Loucy (cell line): Measurements from ENCODE around the gene CPT1C.

Experiments
- H2AFZ ChIP-seq: fragments of 200-600 bp; sonication (generic); 2 replicates; pipeline ENCODE4 v1.6.0; 2016; ENCODE audit warnings: antibody characterized with exemption, mild to moderate bottlenecking, low read length, moderate library complexity
- H3F3A ChIP-seq: fragments of 200-600 bp; 2 replicates; pipeline ENCODE4 v1.6.0; 2016; ENCODE audit warnings: antibody characterized with exemption, low read depth, mild to moderate bottlenecking
- H3K27me3 ChIP-seq: fragments of 200-600 bp; sonication (generic); 2 replicates; pipeline ENCODE4 v1.6.1; 2014; ENCODE audit warnings: low read length, mild to moderate bottlenecking; ENCODE audit not compliant: insufficient read depth, poor library complexity, severe bottlenecking
- H3K36me3 ChIP-seq: fragments of 200-600 bp; sonication (generic); 2 replicates; pipeline ENCODE4 v1.6.1; 2016; ENCODE audit warnings: low read length; ENCODE audit not compliant: insufficient read depth
- H3K4me1 ChIP-seq: fragments of 200-600 bp; sonication (generic); 2 replicates; pipeline ENCODE4 v1.5.1; 2014; ENCODE audit warnings: low read length, mild to moderate bottlenecking; ENCODE audit not compliant: insufficient read depth, poor library complexity, severe bottlenecking
- H3K4me2 ChIP-seq: fragments of 200-600 bp; sonication (generic); 2 replicates; pipeline ENCODE4 v1.6.0; 2014; ENCODE audit warnings: antibody characterized with exemption, low read length, low read depth, mild to moderate bottlenecking; ENCODE audit not compliant: poor library complexity, severe bottlenecking
- H3K4me3 ChIP-seq: fragments of 200-600 bp; sonication (generic); 2 replicates; pipeline ENCODE4 v1.5.1; 2014; ENCODE audit warnings: low read length, mild to moderate bottlenecking, mixed read lengths; ENCODE audit not compliant: poor library complexity, severe bottlenecking
- H3K79me2 ChIP-seq: fragments of 200-600 bp; sonication (generic); 2 replicates; pipeline ENCODE4 v1.6.1; 2014; ENCODE audit warnings: low read length; ENCODE audit not compliant: insufficient read depth
- H3K9ac ChIP-seq: fragments of 200-600 bp; sonication (generic); 2 replicates; pipeline ENCODE4 v1.6.0; 2014; ENCODE audit warnings: mild to moderate bottlenecking, low read depth, low read length, moderate library complexity; ENCODE audit not compliant: poor library complexity, severe bottlenecking
- H3K9me2 ChIP-seq: fragments of 200-600 bp; sonication (generic); replicated peaks from 2 replicates; pipeline ENCODE4 v1.6.1; 2016; ENCODE audit warnings: low read depth, low read length, mixed read lengths
- H3K9me3 ChIP-seq: fragments of 200-600 bp; sonication (generic); 2 replicates; pipeline ENCODE4 v1.6.1; 2014; ENCODE audit warnings: mild to moderate bottlenecking, antibody characterized with exemption, low read length, low read depth; ENCODE audit not compliant: insufficient read depth
- H4K20me1 ChIP-seq: fragments of 200-600 bp; sonication (generic); 2 replicates; pipeline ENCODE4 v1.6.0; 2014; ENCODE audit warnings: antibody characterized with exemption, low read length, mild to moderate bottlenecking; ENCODE audit not compliant: insufficient read depth, poor library complexity, severe bottlenecking
- CTCF ChIP-seq: fragments of 200-600 bp; sonication (generic); conservative IDR thresholded peaks from 2 replicates; pipeline ENCODE4 v1.5.1; 2014; ENCODE audit warnings: mild to moderate bottlenecking, antibody characterized with exemption, low read length
- EZH2phosphoT487 ChIP-seq: fragments of 200-600 bp; IDR thresholded peaks from 2 replicates; pipeline ENCODE4 v1.6.1; 2018; ENCODE audit warnings: antibody characterized with exemption, mild to moderate bottlenecking, moderate library complexity, borderline replicate concordance

The CPT1C gene

DNA sequence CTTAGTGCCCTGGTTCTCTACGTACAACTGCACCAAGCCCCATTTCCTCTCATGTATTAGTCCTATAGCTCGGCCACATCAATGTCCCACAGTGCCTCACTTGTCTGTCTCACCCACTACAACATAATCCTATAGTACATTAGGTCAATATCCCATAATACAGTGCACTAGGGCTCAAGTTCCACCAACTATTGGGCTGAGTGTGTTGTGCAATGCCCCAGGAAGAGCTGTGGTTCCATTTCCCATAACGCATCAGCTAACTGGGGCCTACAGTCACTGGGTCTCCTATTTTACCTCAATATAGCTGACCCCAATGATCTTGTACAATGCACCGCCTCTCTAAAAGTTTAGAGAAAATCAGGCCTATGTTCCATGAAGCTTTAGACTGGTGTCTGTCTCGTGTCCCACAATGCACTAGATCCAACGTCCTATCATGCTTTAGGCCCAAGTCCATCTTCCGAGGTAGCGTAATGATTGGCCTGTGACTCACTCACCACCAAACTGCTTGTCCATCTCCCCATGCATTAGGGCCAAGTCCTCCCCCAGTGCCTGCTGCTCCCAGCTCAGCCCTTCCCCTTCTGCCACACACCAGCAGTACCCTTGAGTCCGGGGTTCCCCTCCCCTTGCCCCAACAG lies 50.4 kb downstream of the CPT1C start:
- no peaks in the 10 kb centered on the region for H3K27me3 ChIP-seq
- H3K4me1 ChIP-seq, result no peaks in the 10 kb centered on the region
- TF ChIP-seq EZH2phosphoT487 (no peak), CTCF (no peak)
- H3K36me3 ChIP-seq, result no peaks in the 10 kb centered on the region
- H3K4me2 ChIP-seq, result no peak overlapping the region
- H3K79me2 ChIP-seq, result no peaks in the 10 kb centered on the region
- no peaks in the 10 kb centered on the region for H3K9me2 ChIP-seq
- H3K4me3 ChIP-seq, result no peak overlapping the region
- no peaks in the 10 kb centered on the region for H4K20me1 ChIP-seq
- no peaks in the 10 kb centered on the region for H3F3A ChIP-seq
- H3K9me3 ChIP-seq, result no peaks in the 10 kb centered on the region
- H3K9ac ChIP-seq, result no peak overlapping the region
- no peak overlapping the region for H2AFZ ChIP-seq

GRCh38 chr19:49744946-49745381 lies 54.0 kb downstream of the CPT1C start:
- no peak overlapping the region for H3K9ac ChIP-seq

GRCh38 chr19:49746206-49746958 lies 55.5 kb downstream of the CPT1C start:
- Histone ChIP-seq H2AFZ (no peak overlapping the region), H3K9ac (no peak overlapping the region), H3K4me2 (no peak overlapping the region)

More at GRCh38 chr19:49744946-49745381, 54.0 kb downstream of the CPT1C start:
- Histone ChIP-seq H3K9me2 (no peaks in the 10 kb centered on the region), H3K4me2 (no peak overlapping the region), H3F3A (no peaks in the 10 kb centered on the region), H2AFZ (no peak overlapping the region), H3K79me2 (no peaks in the 10 kb centered on the region), H3K9me3 (no peaks in the 10 kb centered on the region), H3K36me3 (no peaks in the 10 kb centered on the region), H4K20me1 (no peaks in the 10 kb centered on the region), H3K4me1 (no peaks in the 10 kb centered on the region), H3K27me3 (no peaks in the 10 kb centered on the region), H3K4me3 (no peak overlapping the region)
- no peak for TF ChIP-seq EZH2phosphoT487
- TF ChIP-seq CTCF, result no peak

More at GRCh38 chr19:49746206-49746958, 55.5 kb downstream of the CPT1C start:
- H3K79me2 ChIP-seq, result no peaks in the 10 kb centered on the region
- H3K36me3 ChIP-seq, result no peaks in the 10 kb centered on the region
- no peaks in the 10 kb centered on the region for H3K4me1 ChIP-seq
- H4K20me1 ChIP-seq, result no peaks in the 10 kb centered on the region
- H3K4me3 ChIP-seq, result no peak overlapping the region
- H3K9me2 ChIP-seq, result no peaks in the 10 kb centered on the region
- TF ChIP-seq CTCF (no peak), EZH2phosphoT487 (no peak)
- H3K27me3 ChIP-seq, result no peaks in the 10 kb centered on the region
- H3F3A ChIP-seq, result no peaks in the 10 kb centered on the region
- no peaks in the 10 kb centered on the region for H3K9me3 ChIP-seq
